Midbrain (tissue), 1 donor: ENCODE data around the gene SLC22A16.
"Not testable (repeated sequence)": the region's sequence is repeated elsewhere in the genome, so short reads cannot be mapped to it uniquely, and the experiment has no call there.

Source experiments
- DNase-seq: peaks from one replicate; lab custom pipeline; 2025; lab: John Stamatoyannopoulos, UW

SLC22A16 gene

GRCh38 chr6:110488606-110489190, 12.3 kb upstream of the SLC22A16 start:
- DNase-seq = no peak

- DNase-seq = not testable (repeated sequence)
Observed at GRCh38 chr6:110487968-110488381, 11.6 kb upstream of the SLC22A16 start.

- DNase-seq = no peak
Observed at GRCh38 chr6:110486756-110487155, 10.3 kb upstream of the SLC22A16 start.

GRCh38 chr6:110485491-110485890, 9.1 kb upstream of the SLC22A16 start:
- DNase-seq = no peak

- no peak for DNase-seq
Observed at GRCh38 chr6:110484321-110484720, 7.9 kb upstream of the SLC22A16 start.

DNA sequence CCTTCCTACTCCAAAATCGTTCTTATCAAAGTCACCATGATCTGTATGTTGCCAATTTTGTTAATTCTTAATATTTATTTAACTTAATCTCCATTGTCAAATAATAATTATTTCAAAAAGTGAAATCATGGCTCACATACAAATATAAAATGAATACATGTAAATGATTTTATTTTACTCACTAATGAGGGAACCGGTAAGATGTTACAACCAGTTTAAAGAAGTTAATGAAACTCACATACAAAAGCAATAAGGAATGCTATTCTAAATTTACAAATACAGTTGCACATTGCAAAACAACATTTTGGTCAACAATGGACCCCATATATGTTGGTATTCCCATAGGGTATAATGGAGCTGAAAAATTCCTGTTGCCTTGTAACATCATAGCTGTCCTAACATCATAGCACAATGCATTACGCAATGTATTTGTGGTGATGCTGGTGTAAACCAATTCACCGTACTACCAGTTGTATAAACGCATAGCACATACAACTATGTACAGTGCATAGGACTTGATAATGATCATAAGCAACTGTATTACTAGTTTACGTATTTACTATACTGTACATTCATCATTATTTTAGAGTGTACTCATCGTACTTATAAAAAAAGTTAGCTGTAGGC, 6.5 kb upstream of the SLC22A16 start:
- DNase-seq = no peak

GRCh38 chr6:110481081-110481480, 4.7 kb upstream of the SLC22A16 start:
- DNase-seq = no peak

GRCh38 chr6:110475066-110475653, 1.3 kb downstream of the SLC22A16 start:
- DNase-seq = no peak

GRCh38 chr6:110474500-110474899, 1.9 kb downstream of the SLC22A16 start:
- DNase-seq = no peak

GRCh38 chr6:110472739-110473138, 3.7 kb downstream of the SLC22A16 start:
- no peak for DNase-seq

DNA sequence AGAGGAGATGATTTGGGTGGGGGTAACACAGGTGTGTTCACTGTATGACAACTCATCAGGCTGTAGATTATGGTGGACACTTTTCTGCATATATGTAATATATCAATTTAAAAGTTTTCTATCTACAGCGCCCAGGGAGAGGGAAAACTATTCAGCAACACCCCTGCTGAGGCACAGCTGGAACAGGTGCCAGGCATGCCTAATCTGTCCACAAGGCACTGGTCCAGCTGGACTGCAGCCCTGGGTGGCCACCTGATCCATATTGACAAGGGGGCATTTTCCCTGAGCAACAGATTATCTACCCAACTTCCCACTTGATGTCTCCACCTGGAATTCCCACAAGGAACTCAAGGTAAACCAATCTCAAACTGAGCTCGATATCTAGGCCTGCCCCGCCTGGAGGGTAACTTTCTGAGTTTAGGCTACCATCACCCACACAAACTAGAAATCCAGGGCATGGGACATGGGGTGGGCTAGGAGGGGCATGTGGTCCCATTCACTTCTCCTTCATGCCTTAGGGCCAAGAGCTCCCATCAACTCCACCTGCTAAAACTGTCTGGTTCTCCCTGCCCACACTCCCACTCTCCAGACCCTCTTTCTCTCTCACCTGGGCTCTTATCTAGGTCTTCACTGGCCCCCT, 4.6 kb downstream of the SLC22A16 start:
- no peak for DNase-seq

GRCh38 chr6:110468731-110469130, 7.7 kb downstream of the SLC22A16 start:
- no peak for DNase-seq

GRCh38 chr6:110467566-110468140, 8.8 kb downstream of the SLC22A16 start:
- DNase-seq = no peak

- DNase-seq = no peak
Observed at GRCh38 chr6:110462884-110463481, 13.4 kb downstream of the SLC22A16 start.

GRCh38 chr6:110461376-110461775, 15.0 kb downstream of the SLC22A16 start:
- no peak for DNase-seq

DNA sequence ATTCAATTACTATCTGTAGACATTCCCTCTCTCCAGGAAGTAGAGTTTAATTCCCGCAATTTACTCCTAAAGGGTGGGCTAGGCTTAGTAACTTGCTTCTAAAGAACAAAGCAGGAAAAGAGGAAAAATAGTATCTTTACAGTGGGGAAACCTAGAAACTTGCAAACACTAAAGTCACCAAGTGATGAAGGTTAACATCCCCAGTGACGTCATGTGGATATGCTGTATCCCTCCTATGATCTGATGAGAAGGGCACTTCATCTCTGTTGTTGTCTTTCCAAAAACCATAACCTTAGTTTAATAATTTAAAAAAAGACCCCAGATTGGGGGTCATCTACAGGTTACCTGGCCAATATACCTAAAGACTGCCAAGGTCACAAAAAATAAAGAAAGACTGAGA, 17.3 kb downstream of the SLC22A16 start:
- no peak for DNase-seq

DNA sequence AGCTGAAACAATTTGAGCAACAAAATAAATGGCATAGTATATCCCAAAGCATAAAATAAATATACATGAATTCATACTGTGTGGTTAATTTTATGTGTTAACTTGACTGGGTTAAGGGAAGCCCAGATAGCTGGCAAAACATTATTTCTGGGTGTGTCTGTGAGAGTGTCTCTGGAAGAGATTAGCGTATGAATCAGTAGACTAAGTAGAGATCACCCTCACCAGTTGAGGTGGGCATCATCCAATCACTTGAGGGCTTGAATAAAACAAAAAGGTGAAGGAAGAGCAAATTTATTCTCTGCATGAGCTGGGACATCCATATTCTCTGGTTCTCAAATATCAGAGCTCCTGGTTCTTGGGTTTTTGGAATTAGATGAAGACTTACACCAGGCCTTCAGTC, 17.9 kb downstream of the SLC22A16 start:
- no peak for DNase-seq

- not testable (repeated sequence) for DNase-seq
Observed at GRCh38 chr6:110457567-110458175, 18.7 kb downstream of the SLC22A16 start.

DNA sequence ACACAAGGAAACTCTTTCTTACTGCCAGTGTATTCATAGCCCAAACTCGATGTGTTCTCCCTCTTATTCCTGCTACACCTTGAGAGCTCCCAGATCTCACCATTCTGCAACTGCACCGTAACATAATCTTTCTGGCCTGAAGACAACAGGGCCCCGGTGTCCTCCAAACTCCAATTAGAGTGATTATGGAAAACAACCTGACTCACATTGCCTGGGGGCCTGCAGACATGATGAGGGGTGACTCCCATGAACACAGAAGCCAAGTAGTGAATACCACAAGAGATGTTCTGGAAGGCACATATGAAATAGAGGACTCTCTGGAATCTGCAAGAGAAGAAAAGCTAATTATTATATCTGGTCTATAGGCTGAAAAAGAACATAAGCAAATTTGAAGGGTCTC, 19.7 kb downstream of the SLC22A16 start:
- no peak for DNase-seq

GRCh38 chr6:110449541-110449895, 26.9 kb downstream of the SLC22A16 start:
- no peak for DNase-seq

GRCh38 chr6:110448846-110449540, 27.4 kb downstream of the SLC22A16 start:
- DNase-seq = no peak
